ENCODE data around the gene CCDC68.

DNA sequence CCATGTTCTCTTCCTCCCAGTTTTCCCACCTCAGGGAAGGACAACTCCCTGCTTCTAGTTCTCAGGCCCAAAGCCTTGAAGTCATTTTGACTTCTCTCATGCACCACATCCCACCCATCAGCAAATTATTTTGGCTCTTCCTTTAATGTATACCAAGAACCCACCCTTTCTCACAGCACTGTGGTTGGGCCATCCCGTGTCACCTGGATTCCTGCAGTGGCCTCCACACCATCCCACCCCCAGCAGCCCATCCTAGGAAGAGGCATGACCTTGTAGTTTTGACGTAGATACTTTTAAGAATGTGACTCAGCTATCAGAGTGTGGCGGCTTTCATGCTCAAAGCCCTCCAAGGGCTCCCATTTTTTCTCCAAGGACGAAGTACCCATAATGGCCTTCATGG lies 25.6 kb upstream of the CCDC68 start:
- no peak for TF ChIP-seq ZNF24 (tag by site-specific recombination; IDR thresholded peaks at IDR 0.05)
- no peak for TF ChIP-seq CTCF (tag by site-specific recombination; IDR thresholded peaks at IDR 0.05)
- TF ChIP-seq SETDB1 (IDR thresholded peaks at IDR 0.05; ENCODE audit: insufficient read length, low read length) = no peak

Data from HEK293 (cell line).